GM12892 (cell line): ENCODE data around the gene MAP4.

Experiments used
- DNase-seq: peaks from one replicate; pipeline ENCODE4 v3.0.0; 2011; ENCODE audit not compliant: insufficient read length
- FAIRE-seq: peaks from 2 replicates; lab custom pipeline; 2011; peaks lifted over from hg19 to GRCh38; lab: Jason Lieb, UNC
- POLR2A ChIP-seq: IDR thresholded peaks from 2 replicates; pipeline ENCODE4 v1.6.1; 2011; ENCODE audit warnings: low read depth, low read length, control low read depth
- POLR2AphosphoS5 ChIP-seq: IDR thresholded peaks from 2 replicates; pipeline ENCODE4 v1.6.1; 2011; ENCODE audit warnings: low read depth, low read length, control low read depth
- TAF1 ChIP-seq: IDR thresholded peaks from 2 replicates; pipeline ENCODE4 v1.6.1; 2011; ENCODE audit warnings: low read depth, mild to moderate bottlenecking, control low read depth, low read length, borderline replicate concordance

MAP4 gene

GRCh38 chr3:48004694-48005093, 11.5 kb downstream of the MAP4 start:
- no peak for FAIRE-seq
- TF ChIP-seq TAF1 = no peak
- no peak for TF ChIP-seq POLR2AphosphoS5
- no peak for TF ChIP-seq POLR2A
- no peak for DNase-seq

- TF ChIP-seq TAF1 = no peak
- TF ChIP-seq POLR2A = no peak
- no peak for TF ChIP-seq POLR2AphosphoS5
- DNase-seq (no peak), FAIRE-seq (no peak)
Observed at GRCh38 chr3:48002787-48003186, 13.4 kb downstream of the MAP4 start.

GRCh38 chr3:48001991-48002390, 14.2 kb downstream of the MAP4 start:
- FAIRE-seq = no peak
- DNase-seq = no peak
- no peak for TF ChIP-seq POLR2AphosphoS5
- no peak for TF ChIP-seq POLR2A
- no peak for TF ChIP-seq TAF1

- DNase-seq (no peak), FAIRE-seq (no peak)
- TF ChIP-seq POLR2A = no peak
- TF ChIP-seq POLR2AphosphoS5 = no peak
- TF ChIP-seq TAF1 = no peak
Observed at GRCh38 chr3:48000212-48000611, 16.0 kb downstream of the MAP4 start.

GRCh38 chr3:47996440-47996839, 19.8 kb downstream of the MAP4 start:
- DNase-seq (no peak), FAIRE-seq (no peak)
- no peak for TF ChIP-seq POLR2A
- TF ChIP-seq TAF1 = no peak
- TF ChIP-seq POLR2AphosphoS5 = no peak

GRCh38 chr3:47994180-47994579, 22.0 kb downstream of the MAP4 start:
- FAIRE-seq = no peak
- TF ChIP-seq POLR2A (no peak), POLR2AphosphoS5 (no peak), TAF1 (no peak)
- DNase-seq = no peak

- TF ChIP-seq POLR2A (no peak), TAF1 (no peak), POLR2AphosphoS5 (no peak)
- FAIRE-seq (no peak), DNase-seq (no peak)
Observed at GRCh38 chr3:47991341-47991740, 24.9 kb downstream of the MAP4 start.

GRCh38 chr3:47989981-47990440, 26.2 kb downstream of the MAP4 start:
- TF ChIP-seq POLR2AphosphoS5 (no peak), TAF1 (no peak), POLR2A (no peak)
- FAIRE-seq = peak; percentile 98
- peak; percentile 32 for DNase-seq

GRCh38 chr3:47985381-47985780, 30.8 kb downstream of the MAP4 start:
- TF ChIP-seq POLR2A = no peak
- no peak for TF ChIP-seq POLR2AphosphoS5
- TF ChIP-seq TAF1 = no peak

GRCh38 chr3:47984075-47984728, 32.0 kb downstream of the MAP4 start:
- no peak for FAIRE-seq
- DNase-seq = no peak
- TF ChIP-seq POLR2A (no peak), POLR2AphosphoS5 (no peak)

More at GRCh38 chr3:47985381-47985780, 30.8 kb downstream of the MAP4 start:
- DNase-seq = no peak
- FAIRE-seq = no peak

- DNase-seq (no peak), FAIRE-seq (no peak)
- TF ChIP-seq TAF1 = no peak
- TF ChIP-seq POLR2A = no peak
- no peak for TF ChIP-seq POLR2AphosphoS5
Observed at GRCh38 chr3:47980795-47981194, 35.4 kb downstream of the MAP4 start.

- FAIRE-seq (no peak), DNase-seq (no peak)
- TF ChIP-seq POLR2A = no peak
- TF ChIP-seq POLR2AphosphoS5 = no peak
- no peak for TF ChIP-seq TAF1
Observed at GRCh38 chr3:47979070-47979469, 37.1 kb downstream of the MAP4 start.
